ENCODE data around the gene LEAP2. TPM values are rescaled to one million over a fixed set of nuclear protein-coding genes. Genes with fewer than 3 reads are reported as not detected.
A peak's percentile ranks its signal among the peaks of the same experiment; 100 is the strongest.

The LEAP2 gene
- total RNA-seq, 4 donors from 2014 or later, result 0.29 to 2.3 (median 0.92) TPM

DNA sequence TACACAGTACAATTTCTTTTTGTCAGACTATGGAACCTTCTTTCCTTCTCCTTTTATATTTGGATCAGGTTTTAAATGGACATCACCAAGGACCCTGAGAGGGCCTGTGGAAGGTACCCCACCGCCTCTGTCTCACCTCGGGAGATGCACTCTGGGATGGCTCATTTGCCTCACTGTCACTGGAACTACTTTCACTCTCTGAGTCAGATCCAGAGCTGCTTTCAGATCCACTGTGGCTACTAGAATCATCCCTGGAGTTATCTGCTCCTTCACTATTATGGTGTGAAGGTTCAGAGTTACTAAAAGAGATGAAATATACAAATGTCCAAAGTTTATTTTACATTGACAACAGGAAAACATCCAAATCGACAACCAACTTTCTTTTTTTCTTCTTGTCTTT, 24.6 kb downstream of the LEAP2 start:
- intact Hi-C loops (cut with DNase I), result no loop called here
- peaks cover 13 to 100% (median 47%) of the 10 kb centered on the region in 3 donors for H3K36me3 ChIP-seq
- no peak overlapping the region for H3K4me3 ChIP-seq
- no peak for DNase-seq
- H3K27me3 ChIP-seq, result no peaks in the 10 kb centered on the region
- no peak overlapping the region for H3K27ac ChIP-seq
- no peaks in the 10 kb centered on the region for H3K9me3 ChIP-seq
- H3K4me1 ChIP-seq, result no peaks in the 10 kb centered on the region
- WGBS, 2 donors, result 59 to 64% methylated on average over 3 of the region's 3 CpGs
- no peak for TF ChIP-seq POLR2A (IDR thresholded peaks at IDR 0.05)
- TF ChIP-seq, protein P1, sequence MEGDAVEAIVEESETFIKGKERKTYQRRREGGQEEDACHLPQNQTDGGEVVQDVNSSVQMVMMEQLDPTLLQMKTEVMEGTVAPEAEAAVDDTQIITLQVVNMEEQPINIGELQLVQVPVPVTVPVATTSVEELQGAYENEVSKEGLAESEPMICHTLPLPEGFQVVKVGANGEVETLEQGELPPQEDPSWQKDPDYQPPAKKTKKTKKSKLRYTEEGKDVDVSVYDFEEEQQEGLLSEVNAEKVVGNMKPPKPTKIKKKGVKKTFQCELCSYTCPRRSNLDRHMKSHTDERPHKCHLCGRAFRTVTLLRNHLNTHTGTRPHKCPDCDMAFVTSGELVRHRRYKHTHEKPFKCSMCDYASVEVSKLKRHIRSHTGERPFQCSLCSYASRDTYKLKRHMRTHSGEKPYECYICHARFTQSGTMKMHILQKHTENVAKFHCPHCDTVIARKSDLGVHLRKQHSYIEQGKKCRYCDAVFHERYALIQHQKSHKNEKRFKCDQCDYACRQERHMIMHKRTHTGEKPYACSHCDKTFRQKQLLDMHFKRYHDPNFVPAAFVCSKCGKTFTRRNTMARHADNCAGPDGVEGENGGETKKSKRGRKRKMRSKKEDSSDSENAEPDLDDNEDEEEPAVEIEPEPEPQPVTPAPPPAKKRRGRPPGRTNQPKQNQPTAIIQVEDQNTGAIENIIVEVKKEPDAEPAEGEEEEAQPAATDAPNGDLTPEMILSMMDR (IDR thresholded peaks at IDR 0.05), result no peak

DNA sequence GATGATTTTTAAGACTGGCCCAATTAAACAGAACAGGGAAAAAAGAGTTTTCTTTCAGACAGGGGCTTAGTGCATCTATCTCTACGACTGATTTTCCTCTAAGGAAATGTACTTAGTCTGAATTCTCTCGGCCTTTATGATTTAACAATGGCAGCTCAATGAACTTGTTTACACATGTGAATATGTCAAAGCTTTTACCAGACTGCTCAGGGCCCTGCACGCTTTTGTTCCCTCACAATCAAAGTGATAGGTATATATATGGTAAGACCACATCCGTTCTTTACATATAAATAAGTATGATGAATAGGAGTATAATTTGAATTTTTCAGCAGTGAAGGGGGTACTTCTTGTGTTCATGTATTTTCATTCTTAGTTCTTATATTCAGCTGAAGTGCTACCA, 27.6 kb downstream of the LEAP2 start:
- Histone ChIP-seq H3K27ac (no peak overlapping the region), H3K4me3 (no peak overlapping the region), H3K4me1 (no peaks in the 10 kb centered on the region), H3K27me3 (no peaks in the 10 kb centered on the region), H3K36me3 (peaks cover 12 to 81% (median 42%) of the 10 kb centered on the region in 3 donors), H3K9me3 (no peaks in the 10 kb centered on the region)
- no peak for TF ChIP-seq POLR2A (IDR thresholded peaks at IDR 0.05)
- TF ChIP-seq, protein P1 (IDR thresholded peaks at IDR 0.05), result no peak
- intact Hi-C loops (cut with DNase I), result no loop called here
- DNase-seq, result no peak
- 66 to 70% methylated on average over 4 of the region's 4 CpGs for WGBS, 2 donors

DNA sequence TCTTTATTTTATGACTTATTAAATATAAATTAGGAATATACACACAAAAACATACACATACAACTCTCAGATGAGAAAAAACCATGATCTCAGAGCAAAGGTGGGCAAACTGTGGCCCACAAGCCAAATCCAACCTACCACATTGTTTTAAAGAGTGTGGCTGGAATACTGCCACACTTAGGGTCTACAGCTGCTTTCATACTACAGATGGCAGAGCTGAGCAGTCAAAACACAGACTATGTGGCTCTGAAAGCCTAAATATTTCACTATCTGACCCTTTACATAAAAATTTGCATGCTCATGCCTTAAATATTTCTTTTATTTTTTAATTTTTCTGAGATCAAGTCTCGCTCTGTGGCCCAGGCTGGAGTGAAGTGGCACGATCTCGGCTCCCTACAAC, 28.3 kb downstream of the LEAP2 start:
- Histone ChIP-seq H3K36me3 (peaks cover 5 to 75% (median 35%) of the 10 kb centered on the region in 3 donors), H3K4me3 (no peak overlapping the region), H3K4me1 (no peaks in the 10 kb centered on the region), H3K27me3 (no peaks in the 10 kb centered on the region), H3K27ac (no peak overlapping the region), H3K9me3 (no peaks in the 10 kb centered on the region)
- WGBS, 2 donors, result 96 to 97% methylated on average over 3 of the region's 3 CpGs
- no peak for DNase-seq
- intact Hi-C loops (cut with DNase I), result no loop called here
- TF ChIP-seq, protein P1 (IDR thresholded peaks at IDR 0.05), result no peak
- TF ChIP-seq POLR2A (IDR thresholded peaks at IDR 0.05), result no peak

- no peaks in the 10 kb centered on the region for H3K4me1 ChIP-seq
- H3K27me3 ChIP-seq, result no peaks in the 10 kb centered on the region
- H3K9me3 ChIP-seq, result no peaks in the 10 kb centered on the region
- H3K36me3 ChIP-seq, result peaks cover 0 to 71% (median 14%) of the 10 kb centered on the region in 3 donors
- no peak overlapping the region for H3K4me3 ChIP-seq
- 48 to 62% methylated on average over 2 of the region's 2 CpGs for WGBS, 2 donors
- H3K27ac ChIP-seq, result no peak overlapping the region
- no peak for TF ChIP-seq POLR2A (IDR thresholded peaks at IDR 0.05)
- TF ChIP-seq, protein P1 (IDR thresholded peaks at IDR 0.05), result peak in 1 of 6 experiments; percentile 41
- DNase-seq, result no peak
- intact Hi-C loops (cut with DNase I), result no loop called here
These were observed 32.5 kb downstream of the LEAP2 start for GRCh38 chr5:132905938-132906337.

DNA sequence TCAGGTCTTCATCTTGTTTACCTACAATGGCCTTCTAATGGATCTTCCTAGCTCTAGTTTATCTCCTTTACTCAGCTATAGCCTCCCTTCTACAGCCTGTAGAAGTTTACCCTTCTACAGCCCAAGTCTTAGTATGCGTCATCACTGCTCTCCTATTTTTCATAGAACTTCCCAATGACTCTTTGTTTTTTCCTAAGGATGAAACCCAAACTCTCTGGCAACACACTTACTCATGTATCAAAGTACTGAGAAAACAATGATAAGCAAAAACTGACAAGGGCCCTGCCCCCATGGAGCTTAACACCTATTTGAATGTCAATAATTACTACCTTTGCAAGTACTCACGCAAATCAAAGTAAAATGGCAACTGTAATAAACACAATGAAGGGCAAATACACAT, 33.7 kb downstream of the LEAP2 start:
- no peak for TF ChIP-seq POLR2A (IDR thresholded peaks at IDR 0.05)
- TF ChIP-seq, protein P1 (IDR thresholded peaks at IDR 0.05), result no peak
- intact Hi-C loops (cut with DNase I), result no loop called here
- no peak for DNase-seq
- Histone ChIP-seq H3K27ac (no peak overlapping the region), H3K27me3 (no peaks in the 10 kb centered on the region), H3K4me1 (no peaks in the 10 kb centered on the region), H3K36me3 (peaks cover 0 to 71% (median 11%) of the 10 kb centered on the region in 3 donors), H3K9me3 (no peaks in the 10 kb centered on the region), H3K4me3 (no peak overlapping the region)
- 89 to 100% methylated on average over 2 of the region's 2 CpGs for WGBS, 2 donors
